ENCODE results near the gene EFHD2. TPM values are rescaled to one million over a fixed set of nuclear protein-coding genes. Genes with fewer than 3 reads are reported as not detected.
"Not testable (repeated sequence)": the region's sequence is repeated elsewhere in the genome, so short reads cannot be mapped to it uniquely, and the experiment has no call there.

The EFHD2 gene
- total RNA-seq, 3 donors from 2014 or later (not counting 1 experiment from before 2014, with no cell fraction given) = 804 to 952 (median 855) TPM

GRCh38 chr1:15465674-15466073, 56.0 kb downstream of the EFHD2 start:
- DNase-seq (no peak), ATAC-seq (no peak)
- H3K9me3 ChIP-seq (ENCODE audit: control insufficient read depth, insufficient read depth, low read length) = no peaks in the 10 kb centered on the region
- Mint-ChIP-seq H3K9me3 (no peaks in the 10 kb centered on the region), H3K36me3 (no peaks in the 10 kb centered on the region), H3K4me3 (no peak overlapping the region), H3K27me3 (ENCODE audit: low read depth in 2 of 2) (no peaks in the 10 kb centered on the region), H3K4me1 (no peaks in the 10 kb centered on the region), H3K27ac (no peak overlapping the region)
- H3K27ac ChIP-seq (ENCODE audit: low read length) = no peak overlapping the region
- intact Hi-C loops (cut with micrococcal nuclease) = no loop called here
- no peak for TF ChIP-seq CTCF (IDR thresholded peaks at IDR 0.05)
- no peaks in the 10 kb centered on the region for H3K4me1 ChIP-seq (ENCODE audit: control insufficient read depth, insufficient read depth, low read length)
- H3K4me3 ChIP-seq (ENCODE audit: low read length) = no peak overlapping the region
- 82% methylated on average over 7 of the region's 7 CpGs for WGBS (ENCODE audit: insufficient coverage)
- H3K36me3 ChIP-seq (ENCODE audit: control insufficient read depth, insufficient read depth, low read length) = no peaks in the 10 kb centered on the region
- no peaks in the 10 kb centered on the region for H3K27me3 ChIP-seq (ENCODE audit: control insufficient read depth, insufficient read depth, low read length)

GRCh38 chr1:15466955-15467625, 57.4 kb downstream of the EFHD2 start:
- H3K4me1 Mint-ChIP-seq; DNase-seq; H3K27me3 Mint-ChIP-seq (ENCODE audit: low read depth in 2 of 2); H3K9me3 Mint-ChIP-seq; H3K27me3 ChIP-seq (ENCODE audit: control insufficient read depth, insufficient read depth, low read length); H3K36me3 Mint-ChIP-seq; intact Hi-C loops (cut with micrococcal nuclease); H3K4me3 ChIP-seq (ENCODE audit: low read length); H3K27ac Mint-ChIP-seq; H3K9me3 ChIP-seq (ENCODE audit: control insufficient read depth, insufficient read depth, low read length); H3K4me3 Mint-ChIP-seq; H3K36me3 ChIP-seq (ENCODE audit: control insufficient read depth, insufficient read depth, low read length); H3K4me1 ChIP-seq (ENCODE audit: control insufficient read depth, insufficient read depth, low read length); H3K27ac ChIP-seq (ENCODE audit: low read length); ATAC-seq: not testable (repeated sequence)
- 96% methylated on average over 18 of the region's 22 CpGs for WGBS (ENCODE audit: insufficient coverage)

GRCh38 chr1:15468145-15468544, 58.5 kb downstream of the EFHD2 start:
- Mint-ChIP-seq H3K36me3 (no peaks in the 10 kb centered on the region), H3K27me3 (ENCODE audit: low read depth in 2 of 2) (no peaks in the 10 kb centered on the region), H3K4me1 (no peaks in the 10 kb centered on the region), H3K27ac (no peak overlapping the region), H3K9me3 (no peaks in the 10 kb centered on the region), H3K4me3 (no peak overlapping the region)
- no peak for TF ChIP-seq CTCF (IDR thresholded peaks at IDR 0.05)
- Histone ChIP-seq H3K9me3 (ENCODE audit: control insufficient read depth, insufficient read depth, low read length) (no peaks in the 10 kb centered on the region), H3K27ac (ENCODE audit: low read length) (no peak overlapping the region), H3K4me1 (ENCODE audit: control insufficient read depth, insufficient read depth, low read length) (no peaks in the 10 kb centered on the region), H3K36me3 (ENCODE audit: control insufficient read depth, insufficient read depth, low read length) (no peaks in the 10 kb centered on the region), H3K27me3 (ENCODE audit: control insufficient read depth, insufficient read depth, low read length) (no peaks in the 10 kb centered on the region), H3K4me3 (ENCODE audit: low read length) (no peak overlapping the region)
- DNase-seq = no peak
- ATAC-seq = no peak
- intact Hi-C loops (cut with micrococcal nuclease) = no loop called here

- H3K4me1 Mint-ChIP-seq = no peaks in the 10 kb centered on the region
- ATAC-seq = no peak
- DNase-seq = no peak
- Histone ChIP-seq H3K36me3 (ENCODE audit: control insufficient read depth, insufficient read depth, low read length) (no peaks in the 10 kb centered on the region), H3K27me3 (ENCODE audit: control insufficient read depth, insufficient read depth, low read length) (no peaks in the 10 kb centered on the region), H3K4me3 (ENCODE audit: low read length) (no peak overlapping the region), H3K4me1 (ENCODE audit: control insufficient read depth, insufficient read depth, low read length) (no peaks in the 10 kb centered on the region), H3K27ac (ENCODE audit: low read length) (no peak overlapping the region), H3K9me3 (ENCODE audit: control insufficient read depth, insufficient read depth, low read length) (no peaks in the 10 kb centered on the region)
- no peaks in the 10 kb centered on the region for H3K9me3 Mint-ChIP-seq
- 53% methylated on average over 3 of the region's 3 CpGs for WGBS (ENCODE audit: insufficient coverage)
- no peak overlapping the region for H3K27ac Mint-ChIP-seq
- intact Hi-C loops (cut with micrococcal nuclease) = no loop called here
- H3K4me3 Mint-ChIP-seq = no peak overlapping the region
- no peaks in the 10 kb centered on the region for H3K27me3 Mint-ChIP-seq (ENCODE audit: low read depth in 2 of 2)
- no peaks in the 10 kb centered on the region for H3K36me3 Mint-ChIP-seq
- no peak for TF ChIP-seq CTCF (IDR thresholded peaks at IDR 0.05)
These were observed 59.7 kb downstream of the EFHD2 start for GRCh38 chr1:15469361-15469760.

GRCh38 chr1:15469821-15470448, 60.2 kb downstream of the EFHD2 start:
- 89% methylated on average over 9 of the region's 9 CpGs for WGBS (ENCODE audit: insufficient coverage)
- H3K4me3 ChIP-seq (ENCODE audit: low read length); ATAC-seq; H3K27me3 ChIP-seq (ENCODE audit: control insufficient read depth, insufficient read depth, low read length); H3K27ac ChIP-seq (ENCODE audit: low read length); H3K27me3 Mint-ChIP-seq (ENCODE audit: low read depth in 2 of 2); H3K4me1 ChIP-seq (ENCODE audit: control insufficient read depth, insufficient read depth, low read length); H3K27ac Mint-ChIP-seq; H3K4me1 Mint-ChIP-seq; H3K36me3 Mint-ChIP-seq; DNase-seq; H3K4me3 Mint-ChIP-seq; H3K36me3 ChIP-seq (ENCODE audit: control insufficient read depth, insufficient read depth, low read length); H3K9me3 Mint-ChIP-seq; intact Hi-C loops (cut with micrococcal nuclease); H3K9me3 ChIP-seq (ENCODE audit: control insufficient read depth, insufficient read depth, low read length): not testable (repeated sequence)

GRCh38 chr1:15471067-15471466, 61.4 kb downstream of the EFHD2 start:
- H3K27me3 ChIP-seq (ENCODE audit: control insufficient read depth, insufficient read depth, low read length); H3K4me1 Mint-ChIP-seq; H3K4me3 Mint-ChIP-seq; H3K27ac Mint-ChIP-seq; intact Hi-C loops (cut with micrococcal nuclease); H3K27me3 Mint-ChIP-seq (ENCODE audit: low read depth in 2 of 2); H3K36me3 Mint-ChIP-seq; H3K9me3 Mint-ChIP-seq; ATAC-seq; DNase-seq; H3K4me3 ChIP-seq (ENCODE audit: low read length); H3K36me3 ChIP-seq (ENCODE audit: control insufficient read depth, insufficient read depth, low read length); H3K4me1 ChIP-seq (ENCODE audit: control insufficient read depth, insufficient read depth, low read length); H3K9me3 ChIP-seq (ENCODE audit: control insufficient read depth, insufficient read depth, low read length); H3K27ac ChIP-seq (ENCODE audit: low read length): not testable (repeated sequence)
- 88% methylated on average over 5 of the region's 5 CpGs for WGBS (ENCODE audit: insufficient coverage)
